CD14-positive monocyte (primary cell): ENCODE results near the gene KCNQ1. TPM values are rescaled to one million over a fixed set of nuclear protein-coding genes. Genes with fewer than 3 reads are reported as not detected.

Source experiments
- DNase-seq, 3 donors: peaks; one replicate each; pipeline ENCODE4 v3.0.0-alpha.2; 2011 to 2022
- H2AFZ ChIP-seq: 2 replicates; pipeline ENCODE4 v1.6.0; 2012; ENCODE audit warnings: mild to moderate bottlenecking, low read depth, low read length, inconsistent platforms; ENCODE audit not compliant: insufficient read depth, poor library complexity, severe bottlenecking
- H3K27ac ChIP-seq, 2 donors: 1 replicate in 1 of 2; 2 replicates in 1 of 2; pipeline ENCODE4 v1.5.1; 2012 to 2013; ENCODE audit warnings: low read length in 2 of 2, control low read depth in 1 of 2, inconsistent platforms in 1 of 2, low read depth in 1 of 2, mild to moderate bottlenecking in 1 of 2
- H3K27me3 ChIP-seq, 2 donors: one replicate each; pipeline versions ENCODE4 v1.6.0 to v1.6.1; 2011 to 2013; ENCODE audit warnings: low read length in 2 of 2; ENCODE audit not compliant: control insufficient read depth in 2 of 2, insufficient read depth in 2 of 2
- H3K36me3 ChIP-seq, 2 donors: replicated peaks in 1 of 2; 1 replicate in 1 of 2; 2 replicates in 1 of 2; pipeline versions ENCODE4 v1.5.1 to v1.6.1; 2012 to 2013; ENCODE audit warnings: low read length in 2 of 2, control low read depth in 1 of 2, inconsistent platforms in 1 of 2, mild to moderate bottlenecking in 1 of 2; ENCODE audit not compliant: insufficient read depth in 2 of 2, control insufficient read depth in 1 of 2
- H3K4me1 ChIP-seq, 2 donors: 1 replicate in 1 of 2; 2 replicates in 1 of 2; pipeline versions ENCODE4 v1.5.1 to v1.6.1; 2012 to 2013; ENCODE audit warnings: low read length in 2 of 2, control low read depth in 1 of 2, inconsistent platforms in 1 of 2, mild to moderate bottlenecking in 1 of 2, moderate library complexity in 1 of 2; ENCODE audit not compliant: insufficient read depth in 2 of 2, control insufficient read depth in 1 of 2
- H3K4me2 ChIP-seq: replicated peaks from 2 replicates; pipeline ENCODE3; 2012; ENCODE audit warnings: low read length, moderate library complexity, mild to moderate bottlenecking; ENCODE audit not compliant: poor library complexity, severe bottlenecking; ENCODE audit errors: extremely low read depth
- H3K4me3 ChIP-seq, 3 experiments: fragments of 200-600 bp in 1 of 3; sonication (generic) in 1 of 3; replicated peaks in 1 of 3; 1 replicate in 2 of 3; 2 replicates in 1 of 3; pipeline ENCODE4 v1.5.1; 2011 to 2013; ENCODE audit warnings: low read length in 3 of 3, mild to moderate bottlenecking in 3 of 3, control low read depth in 2 of 3, low read depth in 2 of 3, inconsistent platforms in 1 of 3, moderate library complexity in 1 of 3
- H3K79me2 ChIP-seq: 2 replicates; pipeline ENCODE4 v1.6.0; 2012; ENCODE audit warnings: mild to moderate bottlenecking, control low read depth, inconsistent platforms, low read length, moderate library complexity; ENCODE audit not compliant: insufficient read depth
- H3K9ac ChIP-seq: 2 replicates; pipeline ENCODE4 v1.6.0; 2017; ENCODE audit warnings: low read length, mild to moderate bottlenecking; ENCODE audit not compliant: insufficient read depth, poor library complexity, severe bottlenecking
- H3K9me3 ChIP-seq, 2 donors: replicated peaks in 1 of 2; 1 replicate in 1 of 2; 2 replicates in 1 of 2; pipeline versions ENCODE4 v1.5.1 to v1.6.1; 2012 to 2013; ENCODE audit warnings: low read length in 2 of 2, control low read depth in 1 of 2; ENCODE audit not compliant: control insufficient read depth in 1 of 2, insufficient read depth in 1 of 2
- H4K20me1 ChIP-seq: 2 replicates; pipeline ENCODE4 v1.6.0; 2012; ENCODE audit warnings: mild to moderate bottlenecking, low read length, control low read depth, moderate library complexity; ENCODE audit not compliant: insufficient read depth
- H3K27ac Mint-ChIP-seq, 7 donors: one replicate each; pipeline ENCODE4 v1.8.0; 2020; ENCODE audit warnings: mild to moderate bottlenecking in 7 of 7, mixed read lengths in 7 of 7, moderate library complexity in 6 of 7, inconsistent platforms in 2 of 7
- H3K27me3 Mint-ChIP-seq, 3 donors: one replicate each; pipeline ENCODE4 v1.8.0; 2021 to 2022; ENCODE audit warnings: low read depth in 3 of 3, mild to moderate bottlenecking in 3 of 3, mixed read lengths in 3 of 3, moderate library complexity in 3 of 3, inconsistent platforms in 1 of 3
- H3K36me3 Mint-ChIP-seq, 2 donors: one replicate each; pipeline ENCODE4 v1.8.0; 2020; ENCODE audit warnings: mixed read lengths in 2 of 2, inconsistent platforms in 1 of 2, mild to moderate bottlenecking in 1 of 2
- H3K4me1 Mint-ChIP-seq: one replicate; pipeline ENCODE4 v1.8.0; 2020; ENCODE audit warnings: mild to moderate bottlenecking, mixed read lengths
- H3K4me3 Mint-ChIP-seq, 2 donors: one replicate each; pipeline ENCODE4 v1.8.0; 2020; ENCODE audit warnings: mild to moderate bottlenecking in 2 of 2, mixed read lengths in 2 of 2, moderate library complexity in 1 of 2
- H3K9me3 Mint-ChIP-seq, 7 donors: one replicate each; pipeline ENCODE4 v1.8.0; 2020 to 2022; ENCODE audit warnings: mixed read lengths in 7 of 7, mild to moderate bottlenecking in 6 of 7, moderate library complexity in 6 of 7, inconsistent platforms in 2 of 7
- WGBS: methylation state at CpG from one replicate; pipeline ENCODE4 v1.1.5; 2013; ENCODE audit warnings: missing lambda C conversion rate; ENCODE audit not compliant: insufficient coverage; 5-methylcytosine and 5-hydroxymethylcytosine counted together
- intact Hi-C, 2 donors: fragments of 100-400 bp; cut with micrococcal nuclease; formaldehyde crosslinking; loops; one replicate each; pipeline versions ENCODE4 v1.15.0 to v1.15.1; 2023
- polyA plus RNA-seq, 3 donors: library from polyadenylated mRNA; depleted of rRNA in 1 of 3; unstranded in 2 of 3; stranded (reverse) in 1 of 3; fragments of 300-500 nt in 2 of 3; fragments of >200 nt in 1 of 3; fragmentation: Illumina TruSeq in 2 of 3; gene quantifications; 1 replicate in 2 of 3; 2 replicates in 1 of 3; pipeline ENCODE4 v1.2.3, GENCODE V29; 2012 to 2021
- TF ChIP-seq, protein P1 (sequence below): fragments of 200-600 bp; IDR thresholded peaks from one replicate; pipeline ENCODE4 v1.8.0; 2022; ENCODE audit warnings: antibody characterized with exemption, mild to moderate bottlenecking

Gene KCNQ1
- polyA plus RNA-seq, 3 donors, result 14.9 to 31.8 (median 21.6) TPM

DNA sequence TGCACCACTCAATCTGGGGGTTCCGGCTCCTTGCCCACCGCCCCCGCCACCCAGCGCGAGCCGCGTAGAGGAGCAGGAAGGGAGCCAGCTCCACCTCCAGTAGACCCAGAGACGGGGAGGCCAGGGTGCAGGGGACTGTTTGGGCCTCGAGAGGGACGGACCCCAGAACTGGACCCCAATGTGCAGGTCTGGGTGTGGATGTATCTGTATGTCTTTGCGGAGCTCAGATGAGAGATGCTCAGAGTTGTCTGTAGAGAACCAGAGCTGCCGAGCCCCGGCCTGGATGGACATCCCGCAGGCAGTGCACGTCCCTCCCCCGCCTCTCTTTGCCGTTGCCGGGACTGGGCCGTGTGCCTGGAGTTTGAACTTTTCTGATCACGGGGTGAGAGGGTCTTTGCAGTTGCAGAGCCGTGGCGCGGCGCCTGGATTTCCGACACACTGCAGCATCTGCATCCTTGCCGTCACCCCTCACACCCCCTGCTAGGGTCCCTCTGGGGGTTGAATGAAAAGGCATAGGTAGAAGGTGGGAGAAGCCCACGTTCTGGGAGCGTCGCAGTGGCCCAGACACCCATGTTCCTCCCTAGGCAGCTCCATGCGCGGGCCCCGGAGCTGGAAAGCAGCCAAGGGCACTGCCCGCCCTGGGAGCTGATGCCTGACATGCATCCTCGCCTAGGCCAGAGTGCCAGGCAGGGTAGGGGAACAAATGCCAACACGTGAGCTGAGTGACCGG lies 105.2 kb downstream of the KCNQ1 start:
- Mint-ChIP-seq H3K27ac (no peak overlapping the region), H3K9me3 (peaks cover 0 to 8% (median 3%) of the 10 kb centered on the region in 7 donors), H3K4me1 (peaks cover 16% of the 10 kb centered on the region), H3K4me3 (no peak overlapping the region), H3K27me3 (peaks cover 0 to 5% (median 4%) of the 10 kb centered on the region in 3 donors), H3K36me3 (peaks cover 12 to 22% of the 10 kb centered on the region in 2 donors)
- 98% methylated on average over 25 of the region's 36 CpGs for WGBS
- Histone ChIP-seq H3K4me3 (no peak overlapping the region), H3K27me3 (no peaks in the 10 kb centered on the region), H3K9me3 (no peaks in the 10 kb centered on the region), H3K9ac (no peak overlapping the region), H3K79me2 (peaks cover 47% of the 10 kb centered on the region), H2AFZ (no peak overlapping the region), H3K4me2 (no peak overlapping the region), H3K4me1 (peaks cover 0 to 10% of the 10 kb centered on the region in 2 donors), H3K27ac (no peak overlapping the region), H4K20me1 (peaks cover 99% of the 10 kb centered on the region), H3K36me3 (no peaks in the 10 kb centered on the region)
- no peak for DNase-seq
- intact Hi-C loops, result no loop called here
- TF ChIP-seq, protein P1, sequence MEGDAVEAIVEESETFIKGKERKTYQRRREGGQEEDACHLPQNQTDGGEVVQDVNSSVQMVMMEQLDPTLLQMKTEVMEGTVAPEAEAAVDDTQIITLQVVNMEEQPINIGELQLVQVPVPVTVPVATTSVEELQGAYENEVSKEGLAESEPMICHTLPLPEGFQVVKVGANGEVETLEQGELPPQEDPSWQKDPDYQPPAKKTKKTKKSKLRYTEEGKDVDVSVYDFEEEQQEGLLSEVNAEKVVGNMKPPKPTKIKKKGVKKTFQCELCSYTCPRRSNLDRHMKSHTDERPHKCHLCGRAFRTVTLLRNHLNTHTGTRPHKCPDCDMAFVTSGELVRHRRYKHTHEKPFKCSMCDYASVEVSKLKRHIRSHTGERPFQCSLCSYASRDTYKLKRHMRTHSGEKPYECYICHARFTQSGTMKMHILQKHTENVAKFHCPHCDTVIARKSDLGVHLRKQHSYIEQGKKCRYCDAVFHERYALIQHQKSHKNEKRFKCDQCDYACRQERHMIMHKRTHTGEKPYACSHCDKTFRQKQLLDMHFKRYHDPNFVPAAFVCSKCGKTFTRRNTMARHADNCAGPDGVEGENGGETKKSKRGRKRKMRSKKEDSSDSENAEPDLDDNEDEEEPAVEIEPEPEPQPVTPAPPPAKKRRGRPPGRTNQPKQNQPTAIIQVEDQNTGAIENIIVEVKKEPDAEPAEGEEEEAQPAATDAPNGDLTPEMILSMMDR, result no peak

DNA sequence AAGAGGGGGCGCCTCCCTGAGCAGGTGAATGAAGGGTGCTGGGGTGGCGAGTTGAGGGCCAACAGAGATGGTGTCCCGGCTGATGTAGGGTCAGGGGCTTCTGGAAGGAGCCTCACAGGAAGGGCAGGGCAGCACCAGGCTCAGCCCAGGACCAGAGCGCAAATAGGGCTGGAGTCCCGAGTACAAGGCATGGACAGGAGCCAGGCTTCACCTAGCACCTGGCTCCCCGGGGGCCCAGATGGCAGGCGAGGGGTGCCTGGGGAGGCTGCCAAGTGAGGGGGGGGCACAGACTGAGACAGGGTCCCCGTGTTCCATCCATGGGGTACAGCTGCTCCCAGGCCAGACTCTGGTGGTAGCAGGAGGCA lies 105.8 kb downstream of the KCNQ1 start:
- no peak for DNase-seq
- Mint-ChIP-seq H3K9me3 (peaks cover 0 to 8% (median 3%) of the 10 kb centered on the region in 7 donors), H3K27me3 (peaks cover 0 to 5% (median 4%) of the 10 kb centered on the region in 3 donors), H3K4me1 (peaks cover 16% of the 10 kb centered on the region), H3K4me3 (no peak overlapping the region), H3K36me3 (peaks cover 12 to 22% of the 10 kb centered on the region in 2 donors), H3K27ac (no peak overlapping the region)
- H3K79me2 ChIP-seq, result peaks cover 47% of the 10 kb centered on the region
- 97% methylated on average over 7 of the region's 8 CpGs for WGBS
- no peak overlapping the region for H3K9ac ChIP-seq
- peaks cover 99% of the 10 kb centered on the region for H4K20me1 ChIP-seq
- H3K27me3 ChIP-seq, result no peaks in the 10 kb centered on the region
- intact Hi-C loops, result no loop called here
- TF ChIP-seq, protein P1, result no peak
- H3K36me3 ChIP-seq, result no peaks in the 10 kb centered on the region
- H3K9me3 ChIP-seq, result no peaks in the 10 kb centered on the region
- H2AFZ ChIP-seq, result no peak overlapping the region
- no peak overlapping the region for H3K27ac ChIP-seq
- H3K4me3 ChIP-seq, result no peak overlapping the region
- H3K4me2 ChIP-seq, result no peak overlapping the region
- H3K4me1 ChIP-seq, result peaks cover 0 to 10% of the 10 kb centered on the region in 2 donors
